GM19193 (cell line): Measurements from ENCODE around the gene EXOC5.

ENCODE experiments used
- POLR2A ChIP-seq: IDR thresholded peaks from 4 replicates; pipeline ENCODE4 v1.6.1; 2011; ENCODE audit not compliant: insufficient read depth, insufficient read length; ENCODE audit errors: extremely low read depth

EXOC5 gene

DNA sequence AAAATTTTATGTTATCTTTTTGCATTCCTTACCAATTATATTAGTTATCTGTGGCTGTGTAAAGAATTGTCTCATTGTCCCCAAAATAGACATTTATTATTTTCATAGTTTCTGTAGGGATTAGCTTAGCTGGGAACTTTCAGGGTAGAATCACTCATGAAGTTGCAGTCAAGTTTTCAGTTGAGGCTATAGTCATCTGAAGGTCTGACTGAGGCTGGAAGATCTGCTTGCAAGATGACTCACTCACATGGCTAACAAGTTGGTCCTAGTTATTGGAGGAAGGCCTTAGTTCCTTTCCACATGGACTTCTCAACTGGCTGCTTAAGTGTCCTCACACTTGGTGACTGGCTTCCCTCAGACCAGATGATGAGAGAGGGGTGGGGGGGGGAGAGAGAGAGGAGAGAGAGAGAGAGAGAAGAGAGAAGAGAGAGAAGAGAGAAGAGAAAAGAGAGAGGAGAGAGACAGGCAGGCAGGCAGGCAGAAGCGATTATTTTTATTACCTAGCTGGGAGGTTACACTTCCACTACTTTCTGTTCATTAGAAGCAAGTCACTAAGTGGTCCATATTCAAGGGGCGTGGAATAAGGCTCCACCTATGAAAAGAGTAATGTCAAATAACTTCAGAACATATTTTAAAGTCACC lies 6.4 kb upstream of the EXOC5 start:
- no peak for TF ChIP-seq POLR2A

- TF ChIP-seq POLR2A, result no peak
These were observed 5.8 kb upstream of the EXOC5 start for GRCh38 chr14:57274551-57274950.

DNA sequence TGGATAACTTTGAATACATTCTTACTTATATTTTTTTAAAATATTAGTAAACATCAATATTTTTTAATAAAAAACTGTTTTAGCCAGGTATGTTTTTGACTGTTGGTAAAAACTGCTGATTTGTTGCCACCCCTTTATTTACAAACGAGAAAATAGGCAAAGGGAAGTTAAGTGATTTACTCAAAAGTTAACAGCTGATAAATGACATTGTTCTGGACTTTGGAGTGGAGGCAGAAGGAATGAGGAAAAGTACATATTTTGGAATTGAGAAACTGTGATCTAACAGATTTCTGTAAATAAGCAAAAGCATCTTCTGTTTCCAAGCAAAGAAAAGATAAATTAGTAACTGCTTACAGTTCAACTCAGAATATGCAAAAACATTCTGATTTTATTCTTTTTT lies 4.5 kb upstream of the EXOC5 start:
- no peak for TF ChIP-seq POLR2A

DNA sequence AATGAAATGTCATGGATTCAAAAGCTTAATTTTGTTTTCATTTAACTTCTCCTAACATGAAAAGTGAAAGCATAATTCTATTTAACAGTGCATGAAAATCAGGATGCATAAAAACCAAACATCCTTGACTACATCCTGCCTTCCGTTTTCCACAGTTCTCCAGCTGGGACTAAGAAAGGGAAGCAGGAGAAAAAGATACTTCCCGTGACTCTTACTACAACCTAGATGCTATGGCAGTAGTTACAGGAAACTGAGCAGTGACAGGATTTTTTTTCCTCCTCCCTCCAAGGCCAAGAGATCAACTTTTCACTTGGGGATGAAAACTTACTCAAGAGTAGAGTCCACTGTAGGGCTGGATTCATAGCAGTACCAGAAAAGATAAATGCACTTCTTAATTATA lies 2.6 kb downstream of the EXOC5 start:
- TF ChIP-seq POLR2A, result no peak

DNA sequence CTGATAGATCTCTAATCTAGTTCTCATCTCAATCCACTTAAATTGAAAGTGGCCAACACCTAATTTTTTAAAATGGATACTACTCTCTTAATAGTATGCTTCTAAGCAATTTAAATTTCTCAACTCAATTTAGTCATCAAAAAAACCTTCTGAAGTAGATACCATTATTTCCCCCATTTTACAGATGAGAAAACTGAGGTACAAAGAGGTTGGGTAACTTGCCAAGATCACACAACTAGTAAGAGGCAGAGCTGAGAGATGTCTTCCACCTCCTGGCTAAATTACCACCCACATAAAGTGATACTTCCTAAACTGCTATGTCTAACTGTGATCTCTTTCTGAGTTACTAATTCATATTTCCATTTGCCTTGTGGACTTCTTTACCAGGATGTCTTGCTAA lies 6.6 kb downstream of the EXOC5 start:
- no peak for TF ChIP-seq POLR2A

GRCh38 chr14:57261604-57262003 lies 7.1 kb downstream of the EXOC5 start:
- TF ChIP-seq POLR2A, result no peak

GRCh38 chr14:57259672-57260071 lies 9.0 kb downstream of the EXOC5 start:
- no peak for TF ChIP-seq POLR2A

- no peak for TF ChIP-seq POLR2A
These were observed 13.8 kb downstream of the EXOC5 start for GRCh38 chr14:57254884-57255283.

- no peak for TF ChIP-seq POLR2A
These were observed 21.6 kb downstream of the EXOC5 start for GRCh38 chr14:57246933-57247657.

DNA sequence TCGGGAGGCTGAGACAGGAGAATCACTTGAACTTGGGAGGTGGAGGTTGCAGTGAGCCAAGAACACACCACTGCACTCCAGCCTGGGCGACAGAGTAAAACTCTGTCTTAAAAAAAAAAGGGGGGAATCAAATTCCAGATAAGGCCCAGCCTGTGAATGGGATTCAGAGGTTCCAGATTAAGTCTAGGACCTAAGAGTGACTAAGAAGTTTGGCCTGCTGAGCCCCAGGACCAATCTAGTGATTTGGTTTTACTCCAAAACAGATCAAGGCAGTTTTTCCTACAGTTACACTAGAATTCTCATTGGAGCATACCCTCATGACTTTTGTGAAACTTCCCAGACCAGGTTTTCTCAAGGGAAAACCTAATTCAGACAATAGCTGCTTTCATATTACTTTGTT lies 22.8 kb downstream of the EXOC5 start:
- TF ChIP-seq POLR2A, result no peak

GRCh38 chr14:57244106-57244505 lies 24.6 kb downstream of the EXOC5 start:
- no peak for TF ChIP-seq POLR2A

GRCh38 chr14:57243320-57243719 lies 25.4 kb downstream of the EXOC5 start:
- no peak for TF ChIP-seq POLR2A

GRCh38 chr14:57232006-57232405 lies 36.7 kb downstream of the EXOC5 start:
- no peak for TF ChIP-seq POLR2A

GRCh38 chr14:57227083-57227482 lies 41.6 kb downstream of the EXOC5 start:
- TF ChIP-seq POLR2A, result no peak

DNA sequence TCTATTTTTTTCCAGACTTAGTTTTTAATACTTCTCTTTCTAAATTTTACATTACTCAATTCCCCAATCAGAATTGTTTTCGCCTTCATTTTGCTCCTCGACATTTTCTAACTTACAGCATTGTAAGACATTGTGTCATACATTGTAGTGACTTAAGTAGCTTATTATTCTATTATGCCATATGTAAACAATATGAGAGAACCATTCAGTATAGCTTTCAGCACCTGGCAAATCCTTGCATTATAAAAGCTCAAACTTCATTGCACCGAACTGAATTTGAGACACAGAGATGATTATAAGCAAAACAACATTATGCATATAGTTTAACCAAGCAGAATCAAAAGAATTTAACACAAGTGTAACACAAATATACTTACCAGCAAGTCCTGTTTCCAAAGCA lies 46.8 kb downstream of the EXOC5 start:
- no peak for TF ChIP-seq POLR2A

DNA sequence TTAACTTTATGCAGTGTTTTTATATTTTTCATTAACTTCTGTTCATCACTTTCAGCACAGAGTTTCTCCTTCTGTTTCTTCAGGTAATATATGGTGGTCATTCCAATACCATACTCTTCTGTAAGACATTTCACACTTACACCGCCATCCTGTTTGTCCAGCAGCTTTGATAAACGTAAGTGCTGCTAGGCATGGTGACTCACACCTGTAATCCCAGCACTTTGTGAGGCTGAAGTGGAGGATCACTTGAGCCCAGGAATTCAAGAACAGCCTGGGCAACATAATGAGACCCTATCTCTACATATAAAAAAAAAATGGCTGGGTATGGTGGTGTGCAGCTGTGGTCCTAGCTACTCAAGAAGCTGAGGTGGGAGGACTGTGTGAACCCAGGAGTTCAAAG lies 55.8 kb downstream of the EXOC5 start:
- no peak for TF ChIP-seq POLR2A
